PC-9 (cell line): ENCODE results near the gene SEC24C. TPM values are rescaled to one million over a fixed set of nuclear protein-coding genes. Genes with fewer than 3 reads are reported as not detected.
A peak's percentile ranks its signal among the peaks of the same experiment; 100 is the strongest.
"Not testable (repeated sequence)": the region's sequence is repeated elsewhere in the genome, so short reads cannot be mapped to it uniquely, and the experiment has no call there.

ENCODE experiments used
- BruUV-seq: library from RNA; stranded (reverse); fragments of 400-500 nt; replicated peaks from 2 replicates; lab custom pipeline; 2021; lab: Mats Ljungman, UMichigan
- CTCF ChIA-PET: fragments of 300-600 bp; sonication (Branson Sonifier 250); formaldehyde crosslinking; loops from one replicate; lab custom pipeline; 2022; ENCODE audit warnings: antibody characterized with exemption; lab: Charles Lee
- POLR2A ChIA-PET: fragments of 300-600 bp; sonication (Branson Sonifier 250); formaldehyde crosslinking; loops from one replicate; lab custom pipeline; 2022; ENCODE audit warnings: antibody characterized with exemption; ENCODE audit not compliant: unreplicated experiment; lab: Charles Lee
- DNase-seq, 2 experiments: peaks; one replicate each; pipeline versions ENCODE4 v3.0.0 to v3.0.0-alpha.2; 2015 to 2022; ENCODE audit warnings: mixed read lengths in 1 of 2
- H2AFZ ChIP-seq: fragments of 200-600 bp; sonication (generic); 2 replicates; pipeline ENCODE4 v1.8.1; 2017; ENCODE audit warnings: antibody characterized with exemption
- H3F3A ChIP-seq: fragments of 200-600 bp; sonication (generic); 2 replicates; pipeline ENCODE4 v1.8.1; 2017; ENCODE audit warnings: antibody characterized with exemption, mild to moderate bottlenecking, low read depth; ENCODE audit not compliant: insufficient read depth
- H3K27ac ChIP-seq: fragments of 200-600 bp; sonication (generic); 2 replicates; pipeline ENCODE4 v1.6.1; 2016; ENCODE audit warnings: mixed run types
- H3K27me3 ChIP-seq: fragments of 200-600 bp; sonication (generic); 2 replicates; pipeline ENCODE4 v1.6.1; 2016; ENCODE audit warnings: low read depth, mixed run types; ENCODE audit not compliant: insufficient read depth
- H3K36me3 ChIP-seq: fragments of 200-600 bp; sonication (generic); 2 replicates; pipeline ENCODE4 v1.6.1; 2016; ENCODE audit warnings: low read depth, mixed run types
- H3K4me1 ChIP-seq: fragments of 200-600 bp; sonication (generic); replicated peaks from 2 replicates; pipeline ENCODE4 v1.6.1; 2016; ENCODE audit warnings: mixed run types; ENCODE audit not compliant: insufficient read depth
- H3K4me2 ChIP-seq: fragments of 200-600 bp; sonication (generic); 2 replicates; pipeline ENCODE4 v1.6.1; 2017; ENCODE audit warnings: mixed run types
- H3K4me3 ChIP-seq: fragments of 200-600 bp; sonication (generic); 2 replicates; pipeline ENCODE4 v1.6.1; 2016; ENCODE audit warnings: mixed run types
- H3K79me2 ChIP-seq: fragments of 200-600 bp; sonication (generic); 2 replicates; pipeline ENCODE4 v1.6.1; 2017; ENCODE audit warnings: low read depth, mixed run types
- H3K9me2 ChIP-seq: fragments of 200-600 bp; sonication (generic); 2 replicates; pipeline ENCODE4 v1.8.1; 2017; ENCODE audit warnings: mild to moderate bottlenecking; ENCODE audit not compliant: insufficient read depth
- H3K9me3 ChIP-seq: fragments of 200-600 bp; sonication (generic); 2 replicates; pipeline ENCODE4 v1.8.1; 2016; ENCODE audit warnings: low read depth; ENCODE audit not compliant: insufficient read depth
- H4K20me1 ChIP-seq: fragments of 200-600 bp; sonication (generic); 2 replicates; pipeline ENCODE4 v1.8.1; 2017; ENCODE audit not compliant: insufficient read depth
- CTCF ChIP-seq: fragments of 200-600 bp; sonication (generic); conservative IDR thresholded peaks from 2 replicates; pipeline ENCODE4 v1.6.1; 2017; ENCODE audit warnings: mixed run types, antibody characterized with exemption, mild to moderate bottlenecking, moderate library complexity
- EZH2 ChIP-seq: fragments of 200-600 bp; sonication (generic); IDR thresholded peaks from 2 replicates; pipeline ENCODE4 v1.8.0; 2017; ENCODE audit warnings: antibody characterized with exemption, low read depth
- intact Hi-C: fragments of 100-400 bp; cut with micrococcal nuclease; formaldehyde crosslinking; loops from one replicate; pipeline ENCODE4 v1.10.0; 2022; ENCODE audit not compliant: unreplicated experiment
- total RNA-seq: library from RNA; stranded (reverse); gene quantifications from 2 replicates; pipeline ENCODE4 v1.2.3, GENCODE V29; 2021

SEC24C gene
- total RNA-seq, 1 experiment from 2014 or later: 105 TPM

GRCh38 chr10:73732931-73733623 lies 11.1 kb upstream of the SEC24C start:
- Histone ChIP-seq H3K4me2 (no peak overlapping the region), H3K27ac (no peak overlapping the region), H3K36me3 (no peaks in the 10 kb centered on the region), H3K4me3 (no peak overlapping the region), H4K20me1 (no peaks in the 10 kb centered on the region), H3K27me3 (no peaks in the 10 kb centered on the region), H3K79me2 (peaks cover 38% of the 10 kb centered on the region), H2AFZ (no peak overlapping the region), H3F3A (peaks cover 28% of the 10 kb centered on the region; the same call in 1 of the 2 replicates), H3K9me2 (no peaks in the 10 kb centered on the region), H3K4me1 (peaks cover 15% of the 10 kb centered on the region), H3K9me3 (no peaks in the 10 kb centered on the region)
- BruUV-seq: no TSS peak
- DNase-seq: no peak
- TF ChIP-seq CTCF (no peak), EZH2 (no peak)
- intact Hi-C loops: no loop called here
- CTCF ChIA-PET: no interaction called here
- POLR2A ChIA-PET: no interaction called here

GRCh38 chr10:73734028-73734720 lies 10.0 kb upstream of the SEC24C start:
- no peaks in the 10 kb centered on the region for H3K9me2 ChIP-seq
- H3K4me1 ChIP-seq: peaks cover 9% of the 10 kb centered on the region
- H3K36me3 ChIP-seq: no peaks in the 10 kb centered on the region
- H3K4me2 ChIP-seq: no peak overlapping the region
- DNase-seq: no peak
- intact Hi-C loops: no loop called here
- TF ChIP-seq EZH2 (no peak), CTCF (no peak)
- H3K4me3 ChIP-seq: no peak overlapping the region
- H3K9me3 ChIP-seq: no peaks in the 10 kb centered on the region
- H3K79me2 ChIP-seq: peaks cover 27% of the 10 kb centered on the region
- H3K27ac ChIP-seq: no peak overlapping the region
- BruUV-seq: no TSS peak
- ChIA-PET POLR2A (interaction anchor here (0.5 kb wide), 1 partner anchor 456 kb away, joined by 3 read pairs; no protein-coding TSS in a partner anchor), CTCF (interaction anchor here (0.6 kb wide), 1 partner anchor 1127 kb away, joined by 3 read pairs; no protein-coding TSS in a partner anchor)
- no peaks in the 10 kb centered on the region for H4K20me1 ChIP-seq
- H2AFZ ChIP-seq: no peak overlapping the region
- peaks cover 28% of the 10 kb centered on the region; the same call in 1 of the 2 replicates for H3F3A ChIP-seq
- no peaks in the 10 kb centered on the region for H3K27me3 ChIP-seq

DNA sequence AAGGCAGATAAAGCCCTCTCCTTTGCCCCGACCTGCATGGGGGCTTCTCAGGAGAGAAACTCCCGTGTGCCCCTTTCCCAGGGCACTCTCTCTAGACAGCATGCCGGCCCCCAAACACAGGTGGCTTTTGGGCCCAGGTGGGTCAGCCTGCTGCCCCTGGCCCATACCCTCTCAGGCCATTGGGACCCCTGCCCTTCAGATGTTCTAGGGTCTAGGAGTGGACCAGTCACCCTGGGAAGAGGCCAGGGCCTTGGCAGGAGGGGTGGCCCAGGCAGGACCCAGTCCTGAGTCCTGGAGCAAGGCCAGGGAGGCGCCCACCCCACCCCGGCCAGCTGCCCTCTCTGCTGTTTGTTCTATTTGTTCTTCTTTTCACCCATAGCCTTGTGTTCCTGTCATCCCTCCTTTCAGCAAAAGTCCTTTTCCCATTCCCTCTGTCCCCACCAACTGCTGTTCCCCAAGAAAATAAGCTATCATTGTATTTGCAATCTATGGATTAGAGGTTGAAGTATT lies 9.3 kb upstream of the SEC24C start:
- ChIA-PET CTCF (interaction anchor here (0.6 kb wide), 2 partner anchors 11 to 481 kb away, joined by 3 to 4 read pairs; no protein-coding TSS in a partner anchor), POLR2A (interaction anchor here (0.5 kb wide), 1 partner anchor 456 kb away, joined by 3 read pairs; no protein-coding TSS in a partner anchor)
- Histone ChIP-seq H3K36me3 (no peaks in the 10 kb centered on the region), H4K20me1 (no peaks in the 10 kb centered on the region), H2AFZ (no peak overlapping the region), H3K27ac (no peak overlapping the region), H3K4me3 (no peak overlapping the region), H3F3A (peaks cover 23% of the 10 kb centered on the region; the same call in 1 of the 2 replicates), H3K27me3 (no peaks in the 10 kb centered on the region), H3K79me2 (peaks cover 22% of the 10 kb centered on the region), H3K9me3 (no peaks in the 10 kb centered on the region), H3K4me1 (peaks cover 9% of the 10 kb centered on the region), H3K9me2 (no peaks in the 10 kb centered on the region), H3K4me2 (no peak overlapping the region)
- no TSS peak for BruUV-seq
- no peak for TF ChIP-seq CTCF
- no peak for TF ChIP-seq EZH2
- intact Hi-C loops: no loop called here
- DNase-seq: no peak

GRCh38 chr10:73740501-73741254 lies 3.5 kb upstream of the SEC24C start:
- Histone ChIP-seq H3K27ac (peak overlapping the region; percentile 66), H3K79me2 (peaks cover 45% of the 10 kb centered on the region), H3K4me1 (peaks cover 31% of the 10 kb centered on the region), H3K4me2 (0 out of 2 replicates have a peak overlapping the region, but pooled peaks have one; percentile 25), H3F3A (peaks cover 47% of the 10 kb centered on the region)
- H3K27me3 ChIP-seq, H3K4me3 ChIP-seq, intact Hi-C loops, H4K20me1 ChIP-seq, H3K36me3 ChIP-seq, POLR2A ChIA-PET, H2AFZ ChIP-seq, CTCF ChIA-PET, H3K9me2 ChIP-seq, DNase-seq, H3K9me3 ChIP-seq, BruUV-seq: not testable (repeated sequence)
